GM06990 (cell line): ENCODE results near the gene RABL6.
"Not testable (repeated sequence)": the region's sequence is repeated elsewhere in the genome, so short reads cannot be mapped to it uniquely, and the experiment has no call there.

Experiments
- DNase-seq: peaks from one replicate; pipeline ENCODE4 v3.0.0-alpha.2; 2011; ENCODE audit not compliant: insufficient read length; ENCODE audit errors: extremely low read depth
- H3K27me3 ChIP-seq: replicated peaks from 2 replicates; pipeline ENCODE4 v1.6.0; 2011; ENCODE audit warnings: low read length; ENCODE audit not compliant: control insufficient read depth, insufficient read depth
- H3K36me3 ChIP-seq: 2 replicates; pipeline ENCODE4 v1.5.1; 2011; ENCODE audit warnings: low read length; ENCODE audit not compliant: control insufficient read depth, insufficient read depth
- H3K4me3 ChIP-seq: replicated peaks from 2 replicates; pipeline ENCODE4 v1.5.1; 2011; ENCODE audit warnings: low read depth, mild to moderate bottlenecking, control low read depth, low read length
- TF ChIP-seq, protein P1 (sequence below): IDR thresholded peaks from 2 replicates; pipeline ENCODE4 v1.5.1; 2011; ENCODE audit warnings: low read length, control low read depth, mild to moderate bottlenecking, inconsistent platforms; ENCODE audit not compliant: insufficient read depth, poor library complexity, severe bottlenecking

Gene RABL6

DNA sequence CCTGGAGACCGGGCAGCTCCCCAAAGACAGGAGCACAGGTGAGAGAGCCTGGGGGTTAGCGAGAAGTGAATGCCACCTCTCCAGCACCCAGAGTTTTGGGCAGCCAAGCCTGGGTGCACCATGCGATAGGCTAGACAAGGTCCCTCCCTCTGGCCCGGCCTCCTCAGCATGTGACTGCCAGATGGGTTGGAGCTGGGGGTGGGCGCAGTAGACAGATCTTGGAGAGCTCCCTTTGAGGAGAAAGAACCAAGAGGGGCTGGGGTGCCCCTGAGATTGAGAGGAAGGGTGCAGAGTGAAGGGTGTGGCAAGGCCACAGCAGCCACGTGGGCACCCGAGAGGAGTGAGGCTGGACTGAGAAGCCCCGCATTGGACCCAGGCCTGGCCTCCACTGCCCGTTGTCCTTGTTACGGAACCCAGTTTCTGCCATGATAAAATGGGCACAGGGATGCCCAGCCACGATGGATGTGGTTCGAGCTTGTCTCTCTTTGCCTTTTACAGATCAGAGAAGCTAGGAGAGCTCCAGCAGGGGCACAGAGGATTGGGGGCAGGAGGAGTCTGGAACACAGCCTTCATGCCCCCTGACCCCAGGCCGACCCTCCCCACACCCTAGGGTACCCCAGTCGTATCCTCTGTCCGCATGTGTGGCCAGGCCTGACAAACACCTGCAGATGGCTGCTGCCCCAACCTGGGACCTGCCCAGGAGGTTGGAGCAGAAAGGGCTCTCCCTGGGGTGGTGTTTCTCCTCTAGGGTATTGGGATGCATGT lies 15.2 kb upstream of the RABL6 start:
- no peak overlapping the region for H3K4me3 ChIP-seq
- no peak for DNase-seq
- TF ChIP-seq, protein P1, sequence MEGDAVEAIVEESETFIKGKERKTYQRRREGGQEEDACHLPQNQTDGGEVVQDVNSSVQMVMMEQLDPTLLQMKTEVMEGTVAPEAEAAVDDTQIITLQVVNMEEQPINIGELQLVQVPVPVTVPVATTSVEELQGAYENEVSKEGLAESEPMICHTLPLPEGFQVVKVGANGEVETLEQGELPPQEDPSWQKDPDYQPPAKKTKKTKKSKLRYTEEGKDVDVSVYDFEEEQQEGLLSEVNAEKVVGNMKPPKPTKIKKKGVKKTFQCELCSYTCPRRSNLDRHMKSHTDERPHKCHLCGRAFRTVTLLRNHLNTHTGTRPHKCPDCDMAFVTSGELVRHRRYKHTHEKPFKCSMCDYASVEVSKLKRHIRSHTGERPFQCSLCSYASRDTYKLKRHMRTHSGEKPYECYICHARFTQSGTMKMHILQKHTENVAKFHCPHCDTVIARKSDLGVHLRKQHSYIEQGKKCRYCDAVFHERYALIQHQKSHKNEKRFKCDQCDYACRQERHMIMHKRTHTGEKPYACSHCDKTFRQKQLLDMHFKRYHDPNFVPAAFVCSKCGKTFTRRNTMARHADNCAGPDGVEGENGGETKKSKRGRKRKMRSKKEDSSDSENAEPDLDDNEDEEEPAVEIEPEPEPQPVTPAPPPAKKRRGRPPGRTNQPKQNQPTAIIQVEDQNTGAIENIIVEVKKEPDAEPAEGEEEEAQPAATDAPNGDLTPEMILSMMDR: no peak
- no peaks in the 10 kb centered on the region; the same call in 1 of the 2 replicates for H3K36me3 ChIP-seq
- H3K27me3 ChIP-seq: no peaks in the 10 kb centered on the region; the same call in 1 of the 2 replicates

GRCh38 chr9:136793086-136793946 lies 14.4 kb upstream of the RABL6 start:
- Histone ChIP-seq H3K4me3 (no peak overlapping the region), H3K27me3 (no peaks in the 10 kb centered on the region; the same call in 1 of the 2 replicates), H3K36me3 (no peaks in the 10 kb centered on the region; the same call in 1 of the 2 replicates)
- no peak for DNase-seq
- TF ChIP-seq, protein P1: no peak

GRCh38 chr9:136794281-136794999 lies 13.3 kb upstream of the RABL6 start:
- H3K27me3 ChIP-seq: peaks cover 2% of the 10 kb centered on the region
- H3K4me3 ChIP-seq: no peak overlapping the region
- DNase-seq: no peak
- H3K36me3 ChIP-seq: no peaks in the 10 kb centered on the region; the same call in 1 of the 2 replicates
- TF ChIP-seq, protein P1: no peak

- no peak for DNase-seq
- no peaks in the 10 kb centered on the region; the same call in 1 of the 2 replicates for H3K36me3 ChIP-seq
- H3K27me3 ChIP-seq: peaks cover 2% of the 10 kb centered on the region
- no peak overlapping the region for H3K4me3 ChIP-seq
- TF ChIP-seq, protein P1: no peak
These were observed 12.8 kb upstream of the RABL6 start for GRCh38 chr9:136795000-136795348.

DNA sequence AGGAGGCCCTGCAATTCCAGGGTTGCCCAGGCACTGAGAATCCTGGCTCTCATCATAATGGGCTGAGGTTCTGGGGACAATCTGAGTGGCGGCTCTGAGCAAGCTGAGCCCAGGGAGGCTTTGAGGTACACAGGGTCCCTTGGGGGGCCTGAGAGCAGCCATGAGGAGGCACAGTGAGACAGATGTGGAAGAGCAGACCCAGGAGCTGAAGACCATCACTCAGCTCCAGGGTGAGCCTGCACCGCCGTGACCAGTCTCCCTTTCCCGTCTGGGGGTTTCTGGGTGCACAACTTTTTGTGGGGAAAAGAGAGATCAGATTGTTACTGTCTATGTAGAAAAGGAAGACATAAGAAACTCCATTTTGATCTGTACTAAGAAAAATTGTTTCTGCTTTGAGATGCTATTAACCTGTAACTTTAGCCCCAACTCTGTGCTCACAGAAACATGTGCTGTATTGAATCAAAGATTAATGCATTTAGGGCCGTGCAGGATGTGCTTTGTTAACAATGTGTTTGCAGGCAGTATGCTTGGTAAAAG lies 11.4 kb upstream of the RABL6 start, which contains the start of gene CCDC183:
Gene CCDC183, plus strand, starts transcription at position 101 of the 537 bp plus-strand sequence. Its CDS starts 60 bp downstream, at position 161.
- TF ChIP-seq, protein P1: no peak
- DNase-seq: no peak
- no peaks in the 10 kb centered on the region; the same call in 1 of the 2 replicates for H3K36me3 ChIP-seq

DNA sequence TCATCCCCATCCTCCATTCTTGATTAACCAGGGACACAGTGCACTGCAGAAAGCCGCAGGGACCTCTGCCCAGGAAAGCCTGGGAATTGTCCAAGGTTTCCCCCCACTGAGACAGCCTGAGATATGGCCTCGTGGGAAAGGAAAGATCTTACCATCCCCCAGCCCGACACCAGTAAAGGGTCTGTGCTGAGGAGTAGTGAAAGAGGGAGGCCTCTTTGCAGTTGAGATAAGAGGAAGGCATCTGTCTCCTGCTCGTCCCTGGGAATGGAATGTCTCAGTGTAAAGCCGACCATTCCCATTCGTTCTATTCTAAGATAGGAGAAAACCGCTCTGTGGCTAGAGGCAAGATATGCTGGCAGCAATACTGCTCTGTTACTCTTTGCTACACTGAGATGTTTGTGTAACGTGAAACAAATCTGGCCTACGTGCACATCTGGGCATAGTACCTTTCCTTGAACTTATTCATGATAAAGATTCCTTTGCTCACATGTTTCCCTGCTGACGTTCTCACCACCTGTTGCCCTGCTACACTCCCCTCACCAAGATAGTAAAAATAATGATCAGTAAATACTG lies 10.9 kb upstream of the RABL6 start:
- H3K4me3 ChIP-seq: not testable (repeated sequence)

More for the DNA sequence above, 11.4 kb upstream of the RABL6 start, which contains the start of gene CCDC183:
- H3K27me3 ChIP-seq: peaks cover 2% of the 10 kb centered on the region
- no peak within 1 kb of the TSS for H3K4me3 ChIP-seq

More for the DNA sequence above, 10.9 kb upstream of the RABL6 start:
- H3K27me3 ChIP-seq, DNase-seq, H3K36me3 ChIP-seq: not testable (repeated sequence)
